ENCODE data around the gene ZYX. TPM values are rescaled to one million over a fixed set of nuclear protein-coding genes. Genes with fewer than 3 reads are reported as not detected.
"Not testable (repeated sequence)": the region's sequence is repeated elsewhere in the genome, so short reads cannot be mapped to it uniquely, and the experiment has no call there.

The ZYX gene
- polyA plus RNA-seq, 1 donor = 104 TPM

DNA sequence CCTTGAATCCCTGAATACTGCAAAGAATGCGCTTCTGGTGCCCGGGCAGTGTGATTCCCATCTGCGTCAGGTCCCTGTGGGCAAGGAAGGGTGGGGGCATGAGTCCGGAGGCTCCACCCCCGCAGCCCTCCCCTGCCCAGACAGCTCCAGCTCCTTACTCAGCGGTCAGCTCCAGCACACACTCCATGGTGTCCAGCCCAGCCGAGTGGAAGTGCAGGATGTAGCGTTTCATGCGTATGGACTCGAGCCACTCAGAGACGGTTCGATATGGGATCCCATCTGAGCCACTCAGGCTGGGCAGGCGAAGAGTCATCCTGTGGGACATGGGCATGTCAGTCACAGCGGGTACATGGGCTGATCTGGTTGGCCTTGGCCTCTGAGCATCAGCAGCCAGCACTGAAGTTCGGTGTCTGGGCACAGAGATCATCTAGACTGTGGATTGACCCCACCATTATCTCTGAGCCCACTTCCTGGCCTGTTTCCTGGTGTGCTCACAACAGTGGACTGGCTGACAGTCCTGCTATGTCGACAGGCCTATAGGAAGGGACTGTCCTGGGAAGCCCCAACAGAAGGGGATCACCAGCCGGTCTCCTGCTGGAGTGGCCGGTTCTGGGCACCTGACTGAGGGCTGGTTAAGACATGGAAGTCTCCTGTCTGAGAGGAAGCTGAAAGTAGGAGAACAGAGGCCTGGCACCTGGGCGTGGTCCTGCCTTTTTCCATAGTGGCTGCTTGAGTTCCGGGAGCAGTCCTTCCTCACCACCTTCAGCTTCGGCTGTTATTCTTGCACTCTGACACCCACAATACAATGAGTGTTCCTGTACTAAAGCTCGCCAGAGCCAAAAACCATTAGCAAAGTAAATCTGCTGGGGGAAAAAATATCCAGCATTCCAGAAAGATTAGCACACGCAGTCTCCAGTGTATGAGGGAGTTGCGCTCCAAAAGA lies 10.6 kb downstream of the ZYX start:
- Histone ChIP-seq H3K36me3 (ENCODE audit: control insufficient read depth, insufficient read depth, low read length) (peaks cover 62% of the 10 kb centered on the region), H3K9me3 (ENCODE audit: control insufficient read depth, low read depth, low read length) (no peaks in the 10 kb centered on the region), H3K4me1 (ENCODE audit: control insufficient read depth, insufficient read depth, low read length) (peaks cover 59% of the 10 kb centered on the region), H3K27me3 (ENCODE audit: control insufficient read depth, insufficient read depth, low read length) (no peaks in the 10 kb centered on the region), H3K4me3 (ENCODE audit: low read length) (no peak overlapping the region), H3K27ac (ENCODE audit: low read length) (peak overlapping the region; percentile 58)
- no CpG with 5 or more reads among the region's 24 CpGs for WGBS (ENCODE audit: insufficient coverage, low lambda C conversion rate)
- no peak for DNase-seq

DNA sequence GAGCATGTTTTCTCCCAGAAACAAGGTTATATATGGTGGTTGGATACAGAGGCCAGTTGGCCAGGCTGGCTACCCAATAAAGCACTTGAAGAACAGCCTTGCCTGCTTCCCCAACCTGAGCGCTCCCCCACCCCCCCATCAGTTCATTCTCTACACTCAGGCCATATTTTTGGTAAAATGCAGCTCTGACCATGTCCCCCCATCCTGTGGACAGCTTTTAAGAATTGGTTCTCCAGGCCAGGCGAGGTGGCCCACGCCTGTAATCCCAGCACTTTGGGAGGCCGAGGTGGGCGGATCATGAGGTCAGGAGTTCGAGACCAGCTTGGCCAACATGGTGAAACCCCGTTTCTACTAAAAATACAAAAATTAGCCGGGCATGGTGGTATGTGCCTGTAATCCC lies 11.3 kb downstream of the ZYX start:
- not testable (repeated sequence) for DNase-seq; H3K4me3 ChIP-seq (ENCODE audit: low read length); H3K9me3 ChIP-seq (ENCODE audit: control insufficient read depth, low read depth, low read length); H3K27me3 ChIP-seq (ENCODE audit: control insufficient read depth, insufficient read depth, low read length)
- Histone ChIP-seq H3K4me1 (ENCODE audit: control insufficient read depth, insufficient read depth, low read length) (peaks cover 52% of the 10 kb centered on the region), H3K27ac (ENCODE audit: low read length) (peak overlapping the region; percentile 58), H3K36me3 (ENCODE audit: control insufficient read depth, insufficient read depth, low read length) (peaks cover 69% of the 10 kb centered on the region)
- WGBS (ENCODE audit: insufficient coverage, low lambda C conversion rate) = no CpG with 5 or more reads among the region's 8 CpGs

DNA sequence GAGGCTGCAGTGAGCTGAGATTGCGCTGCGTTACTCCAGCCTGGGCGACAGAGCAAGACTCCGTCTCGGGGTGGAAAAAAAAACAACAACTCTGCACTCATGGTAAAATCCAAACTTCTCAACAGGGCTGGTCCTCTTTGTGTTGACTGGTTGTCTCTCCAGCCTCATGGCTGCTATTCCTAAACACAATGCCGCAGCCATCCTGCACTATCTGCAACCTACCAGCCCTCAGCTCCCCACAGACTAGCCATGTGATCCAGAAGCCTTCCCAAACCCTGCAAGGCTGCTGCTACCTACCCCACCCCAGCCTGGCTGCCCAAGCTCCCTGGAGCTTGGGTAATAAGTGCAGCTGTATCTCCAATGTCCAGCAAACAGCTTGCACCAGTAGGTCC lies 11.7 kb downstream of the ZYX start:
- H3K36me3 ChIP-seq (ENCODE audit: control insufficient read depth, insufficient read depth, low read length) = peaks cover 73% of the 10 kb centered on the region
- no peak for DNase-seq
- H3K4me3 ChIP-seq (ENCODE audit: low read length) = no peak overlapping the region
- H3K4me1 ChIP-seq (ENCODE audit: control insufficient read depth, insufficient read depth, low read length) = peaks cover 48% of the 10 kb centered on the region
- WGBS (ENCODE audit: insufficient coverage, low lambda C conversion rate) = no CpG with 5 or more reads among the region's 6 CpGs
- H3K27me3 ChIP-seq (ENCODE audit: control insufficient read depth, insufficient read depth, low read length) = no peaks in the 10 kb centered on the region
- H3K9me3 ChIP-seq (ENCODE audit: control insufficient read depth, low read depth, low read length) = no peaks in the 10 kb centered on the region
- peak overlapping the region; percentile 43 for H3K27ac ChIP-seq (ENCODE audit: low read length)

DNA sequence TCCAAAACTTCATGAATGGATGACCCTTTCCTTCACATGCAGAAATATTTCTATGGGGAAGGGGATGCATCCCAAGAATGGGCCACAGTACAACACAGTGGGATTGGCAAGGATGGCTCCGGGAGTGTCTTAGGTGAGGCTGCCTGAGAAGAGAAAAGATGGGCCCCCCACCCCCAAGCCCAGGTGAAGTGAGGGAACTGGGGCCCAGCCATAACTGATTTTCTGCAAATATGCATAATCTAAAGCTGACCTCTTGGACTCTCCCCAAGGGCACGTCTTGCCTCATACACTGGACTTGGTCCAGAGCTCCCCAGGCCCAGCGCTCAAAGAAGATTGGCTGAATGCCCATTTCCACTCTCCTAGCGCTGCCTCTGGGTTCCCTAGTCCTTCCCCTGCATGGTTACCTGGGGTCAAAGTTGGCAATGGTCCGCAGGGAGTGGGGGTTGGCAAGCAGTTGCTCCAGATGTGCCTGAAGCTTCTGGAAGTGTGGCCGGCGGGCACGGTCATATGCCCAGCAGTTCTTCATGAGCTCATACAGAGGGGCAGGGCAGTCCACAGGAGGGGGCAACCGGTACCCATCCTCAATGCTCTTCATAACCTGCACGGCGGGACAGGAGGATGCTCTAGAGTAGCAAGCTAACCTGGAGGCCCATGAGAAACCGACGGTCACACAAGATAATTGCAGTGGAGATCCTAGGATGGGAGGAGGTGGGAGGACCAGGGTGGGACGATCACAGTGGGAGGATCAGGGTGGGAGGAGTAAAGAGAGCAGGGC lies 12.3 kb downstream of the ZYX start:
- no peaks in the 10 kb centered on the region for H3K27me3 ChIP-seq (ENCODE audit: control insufficient read depth, insufficient read depth, low read length)
- H3K4me1 ChIP-seq (ENCODE audit: control insufficient read depth, insufficient read depth, low read length) = peaks cover 47% of the 10 kb centered on the region
- H3K36me3 ChIP-seq (ENCODE audit: control insufficient read depth, insufficient read depth, low read length) = peaks cover 76% of the 10 kb centered on the region
- no peak overlapping the region for H3K4me3 ChIP-seq (ENCODE audit: low read length)
- H3K9me3 ChIP-seq (ENCODE audit: control insufficient read depth, low read depth, low read length) = no peaks in the 10 kb centered on the region
- H3K27ac ChIP-seq (ENCODE audit: low read length) = peak overlapping the region; percentile 68
- DNase-seq = peak; percentile 82 to 89
- no CpG with 5 or more reads among the region's 14 CpGs for WGBS (ENCODE audit: insufficient coverage, low lambda C conversion rate)

DNA sequence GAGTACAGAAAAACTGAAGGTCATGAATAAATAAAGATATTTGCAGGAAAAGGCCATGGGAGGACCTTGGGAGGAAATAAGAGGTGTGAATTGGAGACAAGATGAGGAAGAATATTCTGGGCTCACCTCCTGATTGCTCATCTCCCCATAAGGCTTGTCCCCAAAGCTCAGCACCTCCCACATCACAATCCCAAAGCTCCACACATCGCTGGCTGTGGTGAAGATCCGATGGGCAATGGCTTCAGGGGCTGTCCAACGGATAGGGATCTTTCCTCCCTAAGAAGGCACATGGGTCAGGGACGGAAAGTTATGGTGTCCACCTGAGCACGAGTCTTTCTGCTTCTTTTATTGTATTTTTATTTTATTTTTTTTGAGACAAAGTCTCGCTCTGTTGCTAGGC lies 12.9 kb downstream of the ZYX start:
- Histone ChIP-seq H3K36me3 (ENCODE audit: control insufficient read depth, insufficient read depth, low read length) (peaks cover 69% of the 10 kb centered on the region), H3K4me3 (ENCODE audit: low read length) (no peak overlapping the region), H3K9me3 (ENCODE audit: control insufficient read depth, low read depth, low read length) (no peaks in the 10 kb centered on the region), H3K4me1 (ENCODE audit: control insufficient read depth, insufficient read depth, low read length) (peaks cover 47% of the 10 kb centered on the region), H3K27me3 (ENCODE audit: control insufficient read depth, insufficient read depth, low read length) (no peaks in the 10 kb centered on the region), H3K27ac (ENCODE audit: low read length) (peak overlapping the region; percentile 68)
- no peak for DNase-seq
- WGBS (ENCODE audit: insufficient coverage, low lambda C conversion rate) = 100% methylated on average over 1 of the region's 6 CpGs

DNA sequence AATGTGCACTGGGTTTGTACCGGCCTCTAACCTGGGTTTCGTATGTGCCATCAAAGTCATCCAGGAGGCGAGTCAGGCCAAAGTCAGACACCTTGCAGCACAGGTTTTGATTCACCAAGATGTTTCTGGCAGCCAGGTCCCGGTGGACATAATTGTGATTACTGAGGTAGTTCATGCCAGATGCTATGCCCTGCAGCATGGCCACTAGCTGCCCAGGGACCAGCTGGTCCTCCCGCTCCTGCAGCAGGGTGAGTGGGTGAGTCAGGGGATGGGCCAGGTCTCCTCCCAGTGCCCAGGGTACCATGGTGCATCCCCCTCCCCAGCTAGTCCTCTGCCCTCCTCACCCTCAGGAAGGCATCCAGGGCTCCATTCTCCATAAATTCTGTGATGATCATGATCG lies 13.6 kb downstream of the ZYX start:
- no peaks in the 10 kb centered on the region for H3K9me3 ChIP-seq (ENCODE audit: control insufficient read depth, low read depth, low read length)
- no peaks in the 10 kb centered on the region for H3K27me3 ChIP-seq (ENCODE audit: control insufficient read depth, insufficient read depth, low read length)
- WGBS (ENCODE audit: insufficient coverage, low lambda C conversion rate) = no CpG with 5 or more reads among the region's 6 CpGs
- H3K4me3 ChIP-seq (ENCODE audit: low read length) = no peak overlapping the region
- no peak for DNase-seq
- peaks cover 68% of the 10 kb centered on the region for H3K36me3 ChIP-seq (ENCODE audit: control insufficient read depth, insufficient read depth, low read length)
- peaks cover 51% of the 10 kb centered on the region for H3K4me1 ChIP-seq (ENCODE audit: control insufficient read depth, insufficient read depth, low read length)
- no peak overlapping the region for H3K27ac ChIP-seq (ENCODE audit: low read length)

DNA sequence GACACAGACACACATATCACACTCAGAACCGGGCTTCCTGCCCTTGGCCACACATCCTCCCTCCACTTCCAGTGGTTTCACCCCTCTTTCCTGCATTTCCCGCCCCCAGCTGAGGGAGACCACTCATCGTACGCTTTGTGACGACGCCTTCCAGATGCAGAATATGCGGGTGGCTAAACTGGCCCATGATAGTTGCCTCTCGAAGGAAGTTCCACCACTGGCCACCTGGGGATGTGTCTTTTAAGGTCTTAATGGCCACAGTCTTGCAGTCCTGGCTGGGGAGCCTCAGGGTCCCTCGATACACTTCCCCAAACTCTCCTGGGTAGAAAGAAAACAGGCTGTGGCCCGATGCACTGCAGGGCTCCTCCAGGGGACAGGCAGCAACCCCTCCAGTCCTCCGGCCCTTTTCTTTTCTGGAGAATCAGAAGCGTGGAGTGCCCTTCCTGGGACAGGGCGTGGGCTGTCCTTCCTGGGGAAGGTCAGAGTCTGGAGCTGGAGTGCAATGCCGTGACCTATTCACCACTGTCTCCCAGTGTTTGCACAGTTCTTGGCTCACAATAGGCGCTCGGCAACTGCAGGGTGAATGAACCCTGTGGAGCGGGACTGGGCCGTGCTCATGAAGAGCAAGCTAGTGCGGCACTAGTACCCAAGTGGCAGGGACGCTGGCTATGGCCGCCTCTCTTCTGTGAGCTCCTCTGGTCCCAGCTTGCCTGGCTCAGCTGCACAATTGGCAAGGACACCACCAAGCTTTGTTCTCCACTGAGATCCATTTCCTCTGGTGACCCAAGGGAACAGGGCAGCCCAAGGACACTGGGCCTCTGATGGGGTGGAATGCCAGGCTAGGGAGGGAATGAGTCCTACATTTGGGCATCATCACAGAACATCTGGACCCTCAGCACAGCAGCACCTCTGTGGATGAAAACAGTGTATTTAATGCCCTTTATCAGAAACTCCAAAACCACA lies 14.3 kb downstream of the ZYX start:
- Histone ChIP-seq H3K27ac (ENCODE audit: low read length) (peak overlapping the region; percentile 2), H3K4me1 (ENCODE audit: control insufficient read depth, insufficient read depth, low read length) (peaks cover 51% of the 10 kb centered on the region), H3K36me3 (ENCODE audit: control insufficient read depth, insufficient read depth, low read length) (peaks cover 63% of the 10 kb centered on the region)

DNA sequence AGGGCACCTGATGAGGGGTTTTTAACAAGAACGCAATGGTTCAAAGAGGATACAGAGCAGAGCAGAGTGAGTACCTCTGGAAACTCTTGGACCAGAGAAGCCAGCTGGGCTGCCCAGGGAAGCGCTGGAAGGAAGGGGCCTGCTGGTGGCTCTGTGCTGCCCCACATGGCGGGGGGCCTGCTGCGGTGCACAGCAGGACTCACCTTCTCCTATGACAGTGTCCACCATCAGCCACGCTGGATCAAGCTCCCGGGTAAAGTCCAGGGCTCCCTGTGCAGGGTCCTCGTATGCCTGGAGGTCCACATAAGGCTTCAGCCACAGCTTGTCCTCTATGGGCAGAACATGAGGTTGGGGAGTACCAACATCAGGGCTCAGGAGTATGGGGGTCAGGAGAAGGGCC lies 15.0 kb downstream of the ZYX start:
- no peak for DNase-seq
- H3K9me3 ChIP-seq (ENCODE audit: control insufficient read depth, low read depth, low read length) = no peaks in the 10 kb centered on the region
- no peak overlapping the region for H3K27ac ChIP-seq (ENCODE audit: low read length)
- peaks cover 51% of the 10 kb centered on the region for H3K4me1 ChIP-seq (ENCODE audit: control insufficient read depth, insufficient read depth, low read length)
- H3K27me3 ChIP-seq (ENCODE audit: control insufficient read depth, insufficient read depth, low read length) = no peaks in the 10 kb centered on the region
- peaks cover 57% of the 10 kb centered on the region for H3K36me3 ChIP-seq (ENCODE audit: control insufficient read depth, insufficient read depth, low read length)
- no CpG with 5 or more reads among the region's 7 CpGs for WGBS (ENCODE audit: insufficient coverage, low lambda C conversion rate)
- H3K4me3 ChIP-seq (ENCODE audit: low read length) = no peak overlapping the region

More for the DNA sequence above, 14.3 kb downstream of the ZYX start:
- no peaks in the 10 kb centered on the region for H3K9me3 ChIP-seq (ENCODE audit: control insufficient read depth, low read depth, low read length)
- DNase-seq = peak in 1 of 2 donors; percentile 76
- H3K4me3 ChIP-seq (ENCODE audit: low read length) = no peak overlapping the region
- no CpG with 5 or more reads among the region's 21 CpGs for WGBS (ENCODE audit: insufficient coverage, low lambda C conversion rate)
- no peaks in the 10 kb centered on the region for H3K27me3 ChIP-seq (ENCODE audit: control insufficient read depth, insufficient read depth, low read length)

DNA sequence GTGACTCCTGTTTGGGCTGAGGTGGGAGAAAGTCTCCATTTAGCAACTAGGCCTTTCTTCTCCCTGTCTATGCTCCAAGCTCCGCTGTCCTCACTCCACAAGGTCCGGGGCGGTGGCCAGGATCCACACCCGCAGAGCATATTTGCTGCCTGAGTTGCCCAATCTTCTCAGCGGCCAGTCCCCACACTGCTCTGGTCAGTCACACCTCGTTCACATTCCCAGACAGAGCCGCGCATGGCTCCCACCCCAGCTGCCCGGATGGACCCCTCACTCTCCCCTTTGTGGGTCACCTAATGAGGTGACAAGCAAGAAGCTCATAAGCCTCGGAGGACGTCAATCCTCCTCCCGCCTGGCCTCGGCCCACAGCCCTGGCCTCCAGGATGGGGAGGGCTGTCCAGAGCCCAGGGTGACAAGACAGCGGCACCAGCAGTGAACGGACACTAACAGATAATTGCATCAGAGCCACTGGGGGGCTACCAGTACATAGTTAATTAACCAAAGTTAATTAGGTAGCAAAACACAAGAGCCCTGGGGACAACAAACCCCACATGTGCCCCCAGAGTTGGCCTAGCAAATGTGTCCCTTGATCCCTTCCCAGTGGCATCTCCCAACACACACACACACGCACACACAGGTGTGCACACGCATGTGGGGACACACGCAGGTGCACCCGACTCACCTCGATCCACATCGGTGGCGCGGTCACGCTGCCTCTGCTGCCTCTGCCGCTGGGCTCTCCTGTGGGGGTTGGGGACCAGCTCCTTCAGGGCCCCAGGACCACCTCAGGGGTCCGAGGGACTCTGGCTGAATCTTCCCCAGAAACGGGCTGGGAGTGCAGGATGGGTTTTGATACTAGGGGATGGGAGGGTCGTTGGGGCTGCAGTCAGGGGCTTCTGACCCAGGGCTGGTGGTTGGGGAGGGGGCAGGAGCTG lies 15.7 kb downstream of the ZYX start:
- no peaks in the 10 kb centered on the region for H3K9me3 ChIP-seq (ENCODE audit: control insufficient read depth, low read depth, low read length)
- no peaks in the 10 kb centered on the region for H3K27me3 ChIP-seq (ENCODE audit: control insufficient read depth, insufficient read depth, low read length)
- DNase-seq = no peak
- H3K27ac ChIP-seq (ENCODE audit: low read length) = no peak overlapping the region
- H3K4me1 ChIP-seq (ENCODE audit: control insufficient read depth, insufficient read depth, low read length) = peaks cover 44% of the 10 kb centered on the region
- WGBS (ENCODE audit: insufficient coverage, low lambda C conversion rate) = no CpG with 5 or more reads among the region's 28 CpGs
- H3K4me3 ChIP-seq (ENCODE audit: low read length) = no peak overlapping the region
- peaks cover 54% of the 10 kb centered on the region for H3K36me3 ChIP-seq (ENCODE audit: control insufficient read depth, insufficient read depth, low read length)
